ENCODE measurements around the gene PLEKHA7.

- TF ChIP-seq PATZ1 (CRISPR knock-in tag; IDR thresholded peaks at IDR 0.05; ENCODE audit: borderline replicate concordance) = no peak
- TF ChIP-seq TSHZ2 (CRISPR knock-in tag; IDR thresholded peaks at IDR 0.05) = no peak
- no peak for TF ChIP-seq ZFP3 (CRISPR knock-in tag; IDR thresholded peaks at IDR 0.05)
- no peak for TF ChIP-seq ESRRG (CRISPR knock-in tag; IDR thresholded peaks at IDR 0.05)
- TF ChIP-seq CREB5 (CRISPR knock-in tag; IDR thresholded peaks at IDR 0.05; ENCODE audit: low read depth) = no peak
- no peak for TF ChIP-seq ZC3H10 (CRISPR knock-in tag; IDR thresholded peaks at IDR 0.05)
- TF ChIP-seq ARNTL (CRISPR knock-in tag; IDR thresholded peaks at IDR 0.05; ENCODE audit: borderline replicate concordance, low read depth) = no peak
- TF ChIP-seq OSR1 (CRISPR knock-in tag; IDR thresholded peaks at IDR 0.05) = no peak
- TF ChIP-seq CSDC2 (CRISPR knock-in tag; IDR thresholded peaks at IDR 0.05) = no peak
- no peak for TF ChIP-seq ZNF565 (CRISPR knock-in tag; conservative IDR thresholded peaks at IDR 0.05; ENCODE audit: low read depth)
- TF ChIP-seq ZFP30 (CRISPR knock-in tag; IDR thresholded peaks at IDR 0.05) = no peak
- no peak for TF ChIP-seq TCF4 (CRISPR knock-in tag; IDR thresholded peaks at IDR 0.05; ENCODE audit: borderline replicate concordance)
- TF ChIP-seq RARB (CRISPR knock-in tag; IDR thresholded peaks at IDR 0.05) = no peak
- no peak for TF ChIP-seq BACH2 (CRISPR knock-in tag; IDR thresholded peaks at IDR 0.05; ENCODE audit: borderline replicate concordance)
These were observed 38.3 kb downstream of the PLEKHA7 start for GRCh38 chr11:16975906-16976305.

Measured in SK-N-SH treated with all-trans-retinoic acid at 6 μM for 48 hours (cell line).